ENCODE results near the gene MYO10.

- TF ChIP-seq CTCF (conservative IDR thresholded peaks at IDR 0.05; ENCODE audit: low read depth, low read length): peak; percentile 47; the same call in 1 of the 2 replicates
- no peak for TF ChIP-seq EZH2 (IDR thresholded peaks at IDR 0.05; ENCODE audit: borderline replicate concordance, low read depth, low read length, poor library complexity, severe bottlenecking)
These were observed 256.2 kb downstream of the MYO10 start for GRCh38 chr5:16679863-16680262.

Measured in A673 (cell line).